GM12873 (cell line): Measurements from ENCODE around the gene HIP1.

Experiments used
- TF ChIP-seq, protein P1 (sequence below): IDR thresholded peaks from 2 replicates; pipeline ENCODE4 v1.5.1; 2012; ENCODE audit warnings: low read depth, mild to moderate bottlenecking, moderate library complexity, low read length, control low read depth; ENCODE audit not compliant: insufficient read depth; ENCODE audit errors: missing control alignments

Gene HIP1

GRCh38 chr7:75572814-75573213 is 165.9 kb downstream of the HIP1 start:
- TF ChIP-seq, protein P1, sequence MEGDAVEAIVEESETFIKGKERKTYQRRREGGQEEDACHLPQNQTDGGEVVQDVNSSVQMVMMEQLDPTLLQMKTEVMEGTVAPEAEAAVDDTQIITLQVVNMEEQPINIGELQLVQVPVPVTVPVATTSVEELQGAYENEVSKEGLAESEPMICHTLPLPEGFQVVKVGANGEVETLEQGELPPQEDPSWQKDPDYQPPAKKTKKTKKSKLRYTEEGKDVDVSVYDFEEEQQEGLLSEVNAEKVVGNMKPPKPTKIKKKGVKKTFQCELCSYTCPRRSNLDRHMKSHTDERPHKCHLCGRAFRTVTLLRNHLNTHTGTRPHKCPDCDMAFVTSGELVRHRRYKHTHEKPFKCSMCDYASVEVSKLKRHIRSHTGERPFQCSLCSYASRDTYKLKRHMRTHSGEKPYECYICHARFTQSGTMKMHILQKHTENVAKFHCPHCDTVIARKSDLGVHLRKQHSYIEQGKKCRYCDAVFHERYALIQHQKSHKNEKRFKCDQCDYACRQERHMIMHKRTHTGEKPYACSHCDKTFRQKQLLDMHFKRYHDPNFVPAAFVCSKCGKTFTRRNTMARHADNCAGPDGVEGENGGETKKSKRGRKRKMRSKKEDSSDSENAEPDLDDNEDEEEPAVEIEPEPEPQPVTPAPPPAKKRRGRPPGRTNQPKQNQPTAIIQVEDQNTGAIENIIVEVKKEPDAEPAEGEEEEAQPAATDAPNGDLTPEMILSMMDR, result no peak

- TF ChIP-seq, protein P1, result no peak
Observed at GRCh38 chr7:75572396-75572795, 166.3 kb downstream of the HIP1 start.

DNA sequence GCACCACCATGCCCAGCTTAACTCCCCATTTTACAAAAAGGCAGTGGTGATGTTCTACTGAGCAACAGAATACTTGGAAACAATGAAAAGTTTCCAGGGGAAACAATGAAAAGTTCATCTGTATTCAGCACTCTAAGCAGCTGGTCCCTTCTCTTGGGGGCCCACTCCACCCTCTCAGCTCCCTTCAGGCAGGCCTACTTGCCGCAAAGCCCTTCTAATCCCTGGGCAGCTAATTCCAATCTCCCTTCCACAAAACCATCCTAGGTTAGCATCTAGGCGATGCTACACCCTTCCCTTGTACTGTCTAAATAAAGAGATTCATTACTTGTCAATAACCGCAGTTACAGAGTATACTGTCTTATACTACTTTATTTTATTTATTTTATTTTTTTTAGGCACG is 167.5 kb downstream of the HIP1 start:
- TF ChIP-seq, protein P1, result no peak

GRCh38 chr7:75567948-75568595 is 170.7 kb downstream of the HIP1 start:
- TF ChIP-seq, protein P1, result no peak

DNA sequence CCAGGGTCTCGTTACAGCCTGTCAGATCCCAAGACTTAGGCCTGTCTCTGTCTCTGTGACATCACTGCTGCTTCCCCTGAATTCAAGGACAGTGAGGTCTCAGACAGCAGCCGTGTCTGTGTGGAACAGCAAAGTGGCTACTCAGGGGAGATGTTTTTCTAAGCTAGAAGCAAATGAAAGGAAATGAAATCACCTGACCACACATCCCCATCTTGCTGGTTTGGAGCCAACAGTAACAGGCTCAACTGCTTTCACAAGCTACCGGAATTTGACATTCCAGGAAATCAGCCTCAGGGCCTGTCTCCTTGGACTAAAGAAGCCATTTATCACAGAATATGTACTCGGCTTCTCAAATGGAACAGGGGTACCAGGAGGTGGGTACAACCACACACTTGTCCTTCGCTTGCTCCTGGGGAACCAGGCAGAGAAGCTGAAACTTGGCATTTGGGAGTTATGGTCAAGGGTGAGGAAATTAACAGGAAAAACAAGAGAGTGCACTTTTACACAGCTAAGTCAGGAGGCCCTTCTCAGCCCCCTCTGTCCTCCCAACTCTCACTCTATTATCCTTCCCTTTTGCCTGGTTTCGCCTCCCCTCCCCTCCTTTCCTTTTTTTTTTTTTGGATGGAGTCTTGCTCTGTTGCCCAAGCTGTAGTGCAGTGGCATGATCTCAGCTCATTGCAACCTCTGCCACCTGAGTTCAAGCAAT is 173.5 kb downstream of the HIP1 start:
- TF ChIP-seq, protein P1, result no peak

GRCh38 chr7:75563171-75563570 is 175.6 kb downstream of the HIP1 start:
- TF ChIP-seq, protein P1, result no peak

DNA sequence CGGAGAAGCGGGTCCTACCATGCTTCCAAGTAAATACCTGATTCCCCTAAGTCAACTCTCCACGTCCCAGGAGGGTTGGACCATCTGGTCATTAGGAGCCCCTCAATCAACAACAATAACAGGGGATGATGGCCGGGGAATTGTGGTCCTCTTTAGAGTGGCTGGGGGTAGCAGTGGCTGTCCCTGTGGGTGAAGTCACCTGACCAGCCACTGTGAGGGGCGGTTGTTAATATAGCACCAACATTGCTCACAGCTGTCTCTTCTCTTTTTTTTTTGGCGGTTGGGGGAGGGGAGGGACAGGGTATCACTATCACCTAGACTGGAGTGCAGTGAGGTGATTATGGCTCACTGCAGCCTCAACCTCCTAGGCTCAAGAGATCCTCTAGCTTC is 178.8 kb downstream of the HIP1 start:
- TF ChIP-seq, protein P1, result no peak
